Hypothalamus (tissue), 51 donors: Measurements from ENCODE around the gene RAB7B.
A peak's percentile ranks its signal among the peaks of the same experiment; 100 is the strongest.

ENCODE experiments used
- DNase-seq, 51 donors: peaks; one replicate each; lab custom pipeline; 2025; lab: John Stamatoyannopoulos, UW

RAB7B gene

DNA sequence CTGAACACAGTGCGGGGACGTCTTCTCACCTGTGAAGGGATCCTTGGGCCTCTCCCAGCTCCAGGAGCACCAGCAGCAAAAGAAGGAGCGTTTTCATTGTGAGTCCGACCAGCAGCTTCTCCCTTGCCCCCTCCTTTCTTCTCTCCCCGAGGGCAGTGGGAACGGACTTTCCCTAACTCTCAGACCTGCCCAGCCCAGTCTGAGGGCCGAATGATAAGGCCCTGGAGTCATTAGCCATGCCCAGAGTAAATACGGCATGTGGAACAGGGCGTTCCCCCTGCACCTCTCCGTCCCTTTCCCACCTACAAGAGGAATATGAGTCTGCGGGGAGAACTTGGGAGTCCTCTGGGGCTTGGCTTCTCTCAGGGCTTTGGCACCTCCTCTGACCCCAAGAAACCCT is 20.5 kb upstream of the RAB7B start, which contains the start of gene CTSE:
Gene CTSE, minus strand, starts transcription at position 201 of the 400 bp plus-strand sequence. Its CDS starts 104 bp downstream, at position 97.
- no peak for DNase-seq

DNA sequence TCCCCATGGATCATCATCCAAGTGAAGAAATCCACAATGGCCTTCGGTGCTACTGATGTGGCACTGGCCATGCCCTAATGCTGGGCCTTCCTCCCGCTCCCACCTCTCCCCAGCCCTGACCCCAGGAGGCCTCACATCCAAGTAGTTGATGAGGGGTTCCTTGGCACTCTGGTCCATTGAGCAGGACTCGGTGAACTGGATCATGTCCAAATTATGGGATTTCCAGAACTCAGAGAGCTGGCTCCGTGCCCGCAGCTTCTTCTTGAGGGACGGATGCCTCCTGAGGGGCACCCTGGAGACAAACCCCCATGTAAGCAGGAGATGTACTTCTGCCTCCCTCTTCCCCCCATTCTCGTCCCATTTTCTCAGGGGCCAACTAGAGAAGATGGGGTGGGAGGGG is 19.6 kb upstream of the RAB7B start:
- no peak for DNase-seq

DNA sequence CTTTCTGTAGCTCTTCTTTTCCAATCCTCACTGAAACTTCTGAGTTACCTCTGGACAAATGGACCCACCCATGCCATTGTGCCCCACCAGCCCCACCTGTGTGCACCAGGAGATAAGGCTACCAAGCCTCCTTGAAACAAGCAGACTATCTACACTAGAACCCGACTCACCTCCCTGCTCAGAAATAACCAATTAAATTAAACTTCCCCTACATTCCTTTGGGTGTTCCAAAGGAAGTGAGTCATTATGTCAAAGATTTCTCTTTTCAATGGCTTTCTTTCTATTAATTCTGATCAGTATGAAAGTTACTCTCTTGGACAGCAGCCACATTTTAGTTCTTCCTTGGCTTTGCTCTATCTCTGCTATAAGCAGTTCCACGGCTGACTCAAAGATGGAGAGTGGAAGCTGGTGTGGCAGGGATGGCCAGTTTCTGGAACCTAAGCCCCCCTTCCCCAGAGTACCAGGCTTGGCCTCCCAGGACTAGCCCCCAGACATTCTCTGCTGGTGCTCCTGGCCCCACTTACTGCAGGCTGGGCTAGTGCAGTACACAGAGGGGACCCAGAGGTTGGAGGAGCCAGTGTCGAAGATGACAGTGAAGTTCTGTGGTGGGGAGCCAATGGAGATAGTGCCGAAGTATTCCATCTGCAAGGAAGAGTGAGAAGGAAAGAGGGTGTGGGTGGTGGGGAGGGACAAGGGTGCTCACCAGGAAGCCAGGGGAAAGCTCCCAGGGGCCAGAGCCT is 18.6 kb upstream of the RAB7B start:
- no peak for DNase-seq

DNA sequence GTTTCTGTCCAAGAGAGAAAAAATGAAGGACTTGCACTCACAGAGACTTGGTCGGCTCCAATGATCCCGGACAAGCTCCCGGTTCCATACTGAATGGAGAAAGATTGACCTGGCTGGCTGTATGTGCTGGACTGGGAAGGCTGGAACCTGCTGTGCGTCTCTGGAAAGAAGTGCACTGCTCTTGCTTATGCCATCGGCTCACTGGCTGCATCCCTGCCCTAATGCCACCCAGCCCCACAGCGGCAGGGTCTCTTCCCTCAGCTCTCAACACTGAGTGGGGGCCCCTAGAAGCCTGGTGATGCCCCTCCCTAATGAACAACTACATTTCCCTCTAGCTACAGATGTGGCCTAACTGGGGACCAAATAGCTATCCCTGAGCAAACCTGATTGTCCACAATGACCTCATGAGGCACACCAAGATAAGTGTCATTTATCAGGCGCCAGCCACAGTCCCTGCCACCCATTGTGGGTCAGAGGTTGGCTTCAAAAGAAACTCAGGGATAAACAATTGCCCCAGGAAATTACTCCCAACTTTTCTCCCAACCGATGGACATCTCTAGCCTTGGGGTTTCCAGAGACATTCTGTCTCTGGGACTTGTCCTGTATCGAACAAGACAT is 17.9 kb upstream of the RAB7B start:
- DNase-seq = no peak

- DNase-seq = no peak
Observed at GRCh38 chr1:206020393-206021007, 17.3 kb upstream of the RAB7B start.

DNA sequence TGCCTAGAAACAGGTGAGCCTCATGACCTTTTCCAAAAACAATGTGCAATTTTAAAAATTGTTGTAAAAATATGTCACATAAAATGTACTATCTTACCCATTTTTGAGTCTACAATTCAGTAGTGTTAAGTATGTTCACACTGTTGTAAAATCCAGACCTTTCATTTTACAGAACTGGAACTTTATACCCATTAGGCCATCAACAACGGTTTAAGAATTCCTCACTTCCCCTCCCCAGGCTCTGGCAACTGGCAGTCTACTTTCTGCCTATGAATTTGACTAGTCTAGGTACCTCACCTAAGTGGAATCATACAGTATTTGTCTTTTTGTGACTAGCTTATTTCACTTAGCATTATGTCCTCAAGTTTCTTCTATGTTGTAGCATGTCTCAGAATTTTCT is 11.9 kb upstream of the RAB7B start:
- no peak for DNase-seq

DNA sequence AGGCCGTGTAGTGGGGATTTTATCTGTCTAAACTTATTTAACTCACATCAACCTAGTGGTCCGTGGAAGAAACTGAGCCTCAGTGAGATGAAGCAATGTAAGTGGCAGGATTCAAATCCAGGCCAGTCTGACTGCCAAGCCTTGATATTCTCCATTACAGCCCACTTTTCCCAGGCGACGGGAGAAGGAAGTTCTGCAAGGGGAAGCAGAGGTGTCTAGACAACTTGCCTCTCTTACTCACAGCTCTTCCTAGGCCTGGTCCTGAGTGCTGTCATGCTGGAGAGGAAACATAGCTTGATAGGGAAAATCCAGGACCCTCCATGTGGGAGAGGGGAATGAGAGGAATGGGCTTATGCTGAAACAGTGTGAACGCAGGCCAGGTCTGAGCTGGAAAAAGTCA is 11.4 kb upstream of the RAB7B start:
- DNase-seq = no peak

DNA sequence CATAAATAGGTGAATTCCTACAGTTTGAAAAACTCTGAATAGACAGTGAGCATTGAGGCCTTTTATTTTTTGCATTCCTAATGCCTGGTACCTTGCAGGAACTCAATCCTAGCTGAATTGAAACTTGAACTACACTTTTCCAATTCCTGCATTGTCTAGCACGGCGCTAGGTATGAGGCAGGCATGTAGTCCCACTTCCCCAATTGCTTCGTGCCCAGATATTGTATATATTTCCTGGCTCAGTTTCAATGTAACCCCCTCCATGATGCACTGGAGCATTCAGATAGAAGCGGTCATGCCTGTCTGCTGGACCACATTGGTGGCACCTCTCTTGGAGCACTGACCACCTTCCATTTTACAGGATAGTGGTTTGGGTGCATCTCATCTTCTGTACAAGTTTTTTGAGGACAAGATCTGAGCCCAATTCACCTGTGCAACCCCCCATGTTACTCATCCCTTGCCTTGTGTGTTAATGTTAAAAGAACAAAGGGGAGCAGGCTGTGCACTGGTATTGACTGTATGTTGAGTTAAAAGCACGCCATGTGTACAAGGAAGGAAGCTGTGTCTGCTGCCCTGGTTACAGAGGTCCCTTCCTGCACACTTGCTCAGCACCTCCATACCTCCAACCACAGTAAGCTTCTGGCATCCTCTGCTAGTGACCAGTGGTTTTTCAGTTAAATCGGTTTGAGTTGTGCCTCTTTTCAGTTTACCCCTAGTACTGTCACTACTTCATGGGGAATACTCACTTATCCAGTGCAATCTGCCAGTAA is 10.0 kb upstream of the RAB7B start:
- no peak for DNase-seq

DNA sequence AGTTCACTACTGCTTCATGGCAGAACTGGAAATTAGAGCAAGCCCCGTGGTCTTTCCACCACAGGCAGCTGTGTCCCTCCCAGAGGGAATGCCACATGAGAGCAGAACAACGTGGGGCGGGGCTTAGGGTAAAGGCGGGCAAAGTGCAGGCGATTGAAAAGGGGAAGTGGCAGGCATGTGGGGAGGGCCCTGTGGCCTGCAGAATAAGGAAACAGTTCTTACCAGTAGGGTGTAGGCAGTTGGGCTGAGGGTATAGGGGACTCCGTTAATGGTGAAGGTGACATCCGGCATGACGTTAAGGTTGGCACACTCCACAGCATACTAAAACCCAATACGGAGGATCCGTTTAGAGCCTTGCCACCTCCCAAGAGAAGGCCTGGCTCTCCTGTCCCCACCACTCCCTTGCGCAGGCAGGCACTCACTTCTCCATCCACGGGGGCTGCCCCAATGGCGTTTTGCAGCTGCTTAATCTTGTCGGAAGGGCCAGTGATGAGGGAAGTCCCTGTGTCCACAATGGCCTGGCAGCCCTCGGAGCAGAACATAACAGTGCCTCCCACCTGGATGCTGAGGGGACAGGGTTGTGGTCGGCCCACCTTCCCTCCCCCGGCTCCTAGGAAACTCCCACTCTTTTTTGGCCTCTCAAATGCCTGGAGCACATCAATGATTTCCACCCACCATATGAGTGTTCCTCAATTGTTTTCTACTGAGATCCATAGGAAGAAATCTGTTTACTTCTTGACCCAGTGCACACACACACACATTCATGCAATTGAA is 9.1 kb upstream of the RAB7B start:
- DNase-seq = peak in 28 of 51 donors; percentile 10 to 56 (median 38)

GRCh38 chr1:206011057-206011456 is 7.9 kb upstream of the RAB7B start:
- DNase-seq = no peak

DNA sequence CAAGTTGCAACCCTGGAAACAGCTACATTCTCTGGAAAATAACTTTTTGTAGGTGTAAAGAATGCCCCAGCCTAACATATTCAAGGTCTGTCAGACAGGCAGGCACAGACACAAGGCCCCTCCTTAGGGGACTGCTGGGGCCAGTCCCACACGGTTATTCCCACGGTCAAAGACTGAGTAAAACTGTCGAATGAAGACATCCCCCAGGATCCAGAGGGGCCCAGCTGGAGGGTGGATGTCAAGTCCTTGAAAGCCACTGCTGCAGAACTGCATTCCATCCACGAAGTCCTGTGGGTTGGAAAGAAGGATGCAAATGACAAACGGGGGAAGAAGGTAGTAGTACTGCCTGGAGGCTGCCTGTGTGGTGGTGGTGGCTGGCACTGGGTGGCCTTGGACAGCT is 6.9 kb upstream of the RAB7B start:
- DNase-seq = no peak

GRCh38 chr1:206006946-206007345 is 3.8 kb upstream of the RAB7B start:
- DNase-seq = no peak

DNA sequence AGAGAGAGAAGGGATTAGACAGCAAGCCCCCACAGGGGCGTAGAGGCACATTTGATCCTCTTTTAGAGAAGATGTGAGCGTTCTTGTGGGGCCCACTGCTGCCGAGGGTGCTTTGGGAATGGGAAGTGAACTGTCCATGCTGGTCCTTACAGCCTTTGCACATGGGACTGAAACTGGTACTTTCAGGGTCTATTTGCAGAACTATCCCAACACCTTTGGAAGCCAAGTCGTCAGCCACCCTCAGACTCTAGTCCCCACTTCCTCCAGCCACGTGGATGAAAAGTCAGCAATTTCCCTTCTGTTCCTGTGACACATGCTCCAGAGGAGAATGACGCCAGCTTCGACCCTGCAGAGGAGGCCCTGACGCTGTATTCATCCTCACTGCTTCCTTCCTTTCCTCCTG is 2.6 kb upstream of the RAB7B start:
- no peak for DNase-seq

- DNase-seq = no peak
Observed at GRCh38 chr1:206005234-206005633, 2.0 kb upstream of the RAB7B start.

- peak in 1 of 51 donors; percentile 25 for DNase-seq
Observed at GRCh38 chr1:206004826-206005225, 1.6 kb upstream of the RAB7B start.

DNA sequence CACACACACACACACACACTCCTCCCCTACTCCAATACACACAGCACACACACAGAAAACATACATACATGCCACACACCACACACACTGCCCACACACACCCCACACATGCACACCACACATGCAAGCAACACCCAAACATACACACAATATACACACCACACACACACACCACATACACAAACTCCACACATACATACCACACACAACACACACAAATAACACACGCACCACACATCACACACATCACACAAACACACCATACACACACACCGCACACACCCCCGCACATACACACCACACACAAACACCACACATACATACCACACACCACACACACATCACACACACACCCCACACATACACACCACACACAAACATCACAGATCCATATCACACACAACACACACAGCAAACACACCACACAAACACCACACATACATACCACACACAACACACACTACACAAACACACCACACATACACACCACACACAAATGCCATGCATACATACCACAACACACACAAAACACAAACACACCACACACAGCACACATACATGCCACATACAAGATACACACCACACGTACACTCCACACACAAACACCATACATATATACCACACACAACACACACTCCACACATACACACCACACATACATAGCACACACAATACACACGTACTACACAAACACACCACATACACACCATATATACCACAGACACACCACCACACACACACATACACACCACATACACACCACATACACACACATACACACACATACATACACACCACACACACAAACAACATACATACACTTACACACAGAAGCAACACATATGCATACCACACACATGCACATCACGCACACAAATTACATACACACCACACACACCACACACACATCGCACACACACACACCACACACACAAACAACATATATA is 932 bp upstream of the RAB7B start:
- DNase-seq = no peak

GRCh38 chr1:206002160-206002559 is 1.0 kb downstream of the RAB7B start:
- no peak for DNase-seq

DNA sequence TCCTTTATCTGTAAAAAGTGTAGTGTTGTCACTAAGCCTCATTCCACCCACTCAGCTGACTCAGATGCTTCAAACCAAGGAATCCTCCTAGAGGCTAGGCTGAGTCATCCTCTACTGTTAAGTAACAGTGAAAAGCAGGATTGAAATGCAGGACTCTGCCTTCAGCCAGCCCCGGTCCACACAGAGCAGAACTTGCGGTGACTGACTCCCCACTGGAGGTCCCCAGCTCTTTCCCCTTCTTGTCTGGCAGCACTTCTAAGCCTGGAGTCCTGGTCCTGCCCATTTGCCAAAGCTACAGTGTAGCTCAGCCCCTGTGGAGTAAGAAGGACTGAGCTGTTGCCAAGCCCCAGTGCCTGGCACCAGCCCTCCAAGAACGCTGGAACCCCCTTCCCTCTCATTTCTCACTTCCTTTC is 1.7 kb downstream of the RAB7B start:
- DNase-seq = peak in 10 of 51 donors; percentile 11 to 62 (median 28)

GRCh38 chr1:206000641-206001339 is 2.4 kb downstream of the RAB7B start:
- DNase-seq = no peak
